ES-I3 (cell line): ENCODE data around the gene MORN1.
"Not testable (repeated sequence)": the region's sequence is repeated elsewhere in the genome, so short reads cannot be mapped to it uniquely, and the experiment has no call there.

Experiments used
- H3K36me3 ChIP-seq: 2 replicates; pipeline ENCODE4 v1.6.1; 2013; ENCODE audit warnings: mild to moderate bottlenecking, low read length, control low read depth, moderate library complexity; ENCODE audit not compliant: insufficient read depth
- H3K4me1 ChIP-seq: 2 replicates; pipeline ENCODE4 v1.6.1; 2013; ENCODE audit warnings: mild to moderate bottlenecking, control low read depth, low read length; ENCODE audit not compliant: insufficient read depth
- H3K9ac ChIP-seq: 2 replicates; pipeline ENCODE4 v1.6.1; 2013; ENCODE audit warnings: low read depth, mild to moderate bottlenecking, low read length, moderate library complexity
- H3K9me3 ChIP-seq: 2 replicates; pipeline ENCODE4 v1.6.1; 2013; ENCODE audit warnings: mild to moderate bottlenecking, low read length, moderate library complexity; ENCODE audit not compliant: control insufficient read depth, insufficient read depth

The MORN1 gene

DNA sequence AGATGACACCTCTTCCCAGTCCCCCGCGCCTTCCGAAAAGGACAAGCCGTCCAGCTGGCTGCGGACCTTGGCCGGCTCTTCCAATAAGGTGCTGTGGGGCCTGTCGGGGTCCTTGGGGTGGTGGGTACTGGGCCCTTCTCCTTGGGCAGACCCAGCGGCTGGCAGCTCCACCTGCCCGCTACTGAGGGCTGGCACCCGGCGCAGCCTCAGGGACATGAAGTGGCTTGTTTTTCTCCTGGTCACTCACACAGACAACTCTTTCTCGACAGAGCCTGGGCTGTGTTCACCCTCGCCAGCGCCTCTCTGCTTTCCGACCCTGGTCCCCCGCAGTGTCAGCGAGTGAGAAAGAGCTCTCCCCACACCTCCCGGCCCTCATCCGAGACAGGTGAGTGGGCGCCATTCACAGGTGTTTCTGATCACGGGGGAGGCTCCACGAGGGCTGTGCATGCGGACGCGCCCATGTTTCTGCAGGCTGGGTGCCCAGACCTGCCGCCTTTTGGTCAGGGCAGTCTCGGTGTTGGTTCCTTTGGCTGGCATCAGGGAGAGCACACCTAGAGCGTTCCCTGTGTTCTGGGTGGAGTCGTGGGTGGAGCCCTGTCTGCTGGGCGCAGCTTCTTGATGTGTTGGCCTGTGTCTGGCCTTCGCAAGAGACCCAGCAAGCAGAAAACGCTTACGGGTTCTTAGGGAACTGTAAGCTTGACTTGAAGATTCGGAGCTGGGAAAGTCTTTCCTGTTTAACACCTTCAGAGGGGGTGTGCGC lies 88.2 kb downstream of the MORN1 start:
- Histone ChIP-seq H3K9ac (no peak overlapping the region), H3K4me1 (no peaks in the 10 kb centered on the region; the same call in 1 of the 2 replicates), H3K36me3 (peaks cover 15% of the 10 kb centered on the region), H3K9me3 (no peaks in the 10 kb centered on the region)

GRCh38 chr1:2302292-2302925 lies 88.9 kb downstream of the MORN1 start:
- H3K9me3 ChIP-seq = no peaks in the 10 kb centered on the region
- peaks cover 7% of the 10 kb centered on the region for H3K36me3 ChIP-seq
- H3K4me1 ChIP-seq = no peaks in the 10 kb centered on the region; the same call in 1 of the 2 replicates
- no peak overlapping the region for H3K9ac ChIP-seq

DNA sequence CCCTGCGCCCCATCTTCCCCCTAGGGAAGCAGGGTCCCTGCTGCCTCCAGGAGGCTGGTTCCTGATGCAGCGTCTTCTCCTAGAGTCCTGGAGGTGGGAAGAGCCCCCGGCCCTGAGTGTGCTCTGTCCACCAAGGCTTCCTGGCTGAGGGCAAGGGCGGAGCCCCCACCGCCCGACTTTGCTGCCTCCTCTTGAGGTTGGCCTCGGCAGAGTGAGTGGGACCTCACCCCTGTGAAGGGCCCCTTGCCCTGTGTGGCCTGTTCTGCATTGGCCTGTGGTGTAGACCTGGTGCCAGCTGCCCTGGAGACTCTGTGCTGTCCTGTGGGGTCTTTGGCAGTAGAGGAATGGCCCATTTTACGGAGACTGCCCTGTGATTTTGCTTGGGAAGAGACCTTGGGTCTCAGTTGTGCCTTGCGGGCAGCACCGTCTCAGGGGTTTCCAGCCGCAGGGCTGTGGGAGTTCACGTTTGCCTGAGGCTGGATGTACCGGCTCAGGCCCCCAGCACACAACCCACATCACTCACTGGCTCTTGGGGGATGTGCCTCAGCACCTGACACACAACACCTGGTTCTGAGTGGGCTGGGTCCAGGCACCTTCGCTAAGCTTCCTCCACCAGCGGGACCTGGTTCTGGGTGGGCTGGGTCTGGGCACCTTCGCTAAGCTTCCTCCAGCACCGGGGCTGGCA lies 89.6 kb downstream of the MORN1 start:
- Histone ChIP-seq H3K9ac (no peak overlapping the region), H3K9me3 (no peaks in the 10 kb centered on the region), H3K36me3 (peaks cover 2% of the 10 kb centered on the region; the same call in 1 of the 2 replicates), H3K4me1 (no peaks in the 10 kb centered on the region; the same call in 1 of the 2 replicates)

- H3K9ac ChIP-seq = no peak overlapping the region
- H3K36me3 ChIP-seq = 0 out of 2 replicates have a peak, but pooled peaks cover 2% of the 10 kb centered on the region
- no peaks in the 10 kb centered on the region for H3K9me3 ChIP-seq
- H3K4me1 ChIP-seq = no peaks in the 10 kb centered on the region; the same call in 1 of the 2 replicates
These were observed 90.3 kb downstream of the MORN1 start for GRCh38 chr1:2300851-2301606.

DNA sequence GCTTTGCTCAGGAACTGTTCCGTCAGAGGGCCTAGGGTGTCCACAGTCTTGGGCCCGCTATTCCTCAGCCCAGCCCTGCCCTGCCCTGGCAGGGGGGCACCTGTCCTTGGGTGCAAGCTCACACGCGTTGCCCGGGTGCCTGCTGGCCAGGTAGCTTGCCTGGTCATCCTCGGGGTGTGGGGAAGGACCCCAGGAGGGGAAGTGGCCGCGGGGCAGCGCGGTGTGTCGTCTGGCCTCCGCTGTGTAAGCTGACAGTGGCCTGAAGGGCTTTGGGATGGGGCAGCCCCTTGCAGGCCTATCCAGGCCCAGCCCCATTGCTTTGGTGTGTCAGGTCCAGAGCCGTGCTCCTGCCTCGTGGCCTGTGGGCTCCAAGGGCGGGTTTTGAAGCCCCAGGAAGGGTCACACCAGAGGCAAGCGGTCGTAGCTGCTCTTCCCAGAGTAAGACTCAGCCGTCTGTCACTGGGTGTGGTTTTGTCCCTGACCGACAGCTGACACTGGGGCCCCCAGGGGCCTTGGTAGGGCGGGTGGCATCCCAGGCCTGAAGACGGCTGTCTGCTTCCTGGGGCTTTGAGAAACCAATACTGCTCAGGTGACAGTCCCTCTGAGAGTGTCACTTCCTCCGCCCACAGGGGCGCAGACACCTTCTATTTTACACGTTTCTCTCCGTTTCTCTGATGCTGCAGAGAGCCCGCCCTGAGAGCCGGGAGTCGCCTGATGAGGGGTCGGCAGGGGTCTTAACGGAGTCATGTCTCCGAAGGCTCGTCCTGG lies 91.2 kb downstream of the MORN1 start:
- H3K9ac ChIP-seq = no peak overlapping the region

GRCh38 chr1:2299131-2299627 lies 92.2 kb downstream of the MORN1 start:
- H3K4me1 ChIP-seq = peaks cover under 1% of the 10 kb centered on the region; the same call in 1 of the 2 replicates
- H3K36me3 ChIP-seq = 0 out of 2 replicates have a peak, but pooled peaks cover 2% of the 10 kb centered on the region
- no peak overlapping the region for H3K9ac ChIP-seq
- no peaks in the 10 kb centered on the region for H3K9me3 ChIP-seq

More for the DNA sequence above, 91.2 kb downstream of the MORN1 start:
- H3K4me1 ChIP-seq = no peaks in the 10 kb centered on the region; the same call in 1 of the 2 replicates
- H3K9me3 ChIP-seq = no peaks in the 10 kb centered on the region
- H3K36me3 ChIP-seq = 0 out of 2 replicates have a peak, but pooled peaks cover 2% of the 10 kb centered on the region

GRCh38 chr1:2298685-2299084 lies 92.7 kb downstream of the MORN1 start:
- Histone ChIP-seq H3K9ac (no peak overlapping the region), H3K4me1 (peaks cover 3% of the 10 kb centered on the region; the same call in 1 of the 2 replicates), H3K36me3 (0 out of 2 replicates have a peak, but pooled peaks cover 2% of the 10 kb centered on the region), H3K9me3 (no peaks in the 10 kb centered on the region)

- Histone ChIP-seq H3K9me3 (no peaks in the 10 kb centered on the region), H3K36me3 (0 out of 2 replicates have a peak, but pooled peaks cover under 1% of the 10 kb centered on the region), H3K4me1 (peaks cover 3% of the 10 kb centered on the region; the same call in 1 of the 2 replicates), H3K9ac (no peak overlapping the region)
These were observed 93.9 kb downstream of the MORN1 start for GRCh38 chr1:2297246-2298011.

GRCh38 chr1:2296614-2297013 lies 94.7 kb downstream of the MORN1 start:
- no peak overlapping the region for H3K9ac ChIP-seq
- H3K9me3 ChIP-seq = no peaks in the 10 kb centered on the region
- H3K4me1 ChIP-seq = peaks cover 3% of the 10 kb centered on the region; the same call in 1 of the 2 replicates
- H3K36me3 ChIP-seq = no peaks in the 10 kb centered on the region

DNA sequence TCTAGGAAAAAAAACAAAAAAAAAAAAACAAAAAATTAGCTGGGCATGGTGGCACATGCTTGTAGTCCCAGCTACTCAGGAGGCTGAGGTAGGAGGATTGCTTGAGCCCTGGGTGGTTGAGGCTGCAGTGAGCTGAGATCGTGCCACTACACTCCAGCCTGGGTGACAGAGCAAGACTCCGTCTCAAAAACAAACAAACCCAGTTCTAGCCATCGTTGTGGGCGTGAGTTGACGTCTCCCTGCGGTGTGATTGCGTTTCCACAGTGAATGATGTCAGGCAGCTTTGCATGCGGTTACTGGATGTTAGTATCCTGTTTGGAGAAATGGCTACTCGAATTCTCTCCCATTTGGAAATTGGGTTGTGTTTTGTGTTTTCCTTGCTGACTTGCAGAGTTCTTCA lies 95.1 kb downstream of the MORN1 start:
- not testable (repeated sequence) for H3K4me1 ChIP-seq, H3K9ac ChIP-seq, H3K36me3 ChIP-seq, H3K9me3 ChIP-seq

DNA sequence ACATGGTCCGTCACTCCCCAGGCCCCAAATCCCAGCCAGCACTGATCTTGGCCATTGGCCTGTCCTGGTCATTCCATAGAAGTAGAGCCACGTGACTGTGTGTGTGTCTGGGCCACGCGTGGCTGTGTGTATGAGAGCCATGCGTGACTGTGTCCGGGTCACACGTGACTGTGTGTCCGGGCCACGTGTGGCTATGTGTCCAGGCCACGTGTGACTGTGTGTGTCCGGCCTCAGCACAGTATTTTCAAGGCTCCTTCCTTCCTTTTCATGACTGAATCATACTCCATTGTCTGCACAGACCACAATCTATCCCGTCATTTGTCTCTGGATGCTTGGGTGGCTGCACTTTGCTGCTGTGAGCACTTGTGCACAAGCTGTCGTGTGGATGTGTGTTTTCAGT lies 95.8 kb downstream of the MORN1 start:
- Histone ChIP-seq H3K9me3 (no peaks in the 10 kb centered on the region), H3K9ac (no peak overlapping the region), H3K4me1 (peaks cover 9% of the 10 kb centered on the region; the same call in 1 of the 2 replicates), H3K36me3 (no peaks in the 10 kb centered on the region)

DNA sequence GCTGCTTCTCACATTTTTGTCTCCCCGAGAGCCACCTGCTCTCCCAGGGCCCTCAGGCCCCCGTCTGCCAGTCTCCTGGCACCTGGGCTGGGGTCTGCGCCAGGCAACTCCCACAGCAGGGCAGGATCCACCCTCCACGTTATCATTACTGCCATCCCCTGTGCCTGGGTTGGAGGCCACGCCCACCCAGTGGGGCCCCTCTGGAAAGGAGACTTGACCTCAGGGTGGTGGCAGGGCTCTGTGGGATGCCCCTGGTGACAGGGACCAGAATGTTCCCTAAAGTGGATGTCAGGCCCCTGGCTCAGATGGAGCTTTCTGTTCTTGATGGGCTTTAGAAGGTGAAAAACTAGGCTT lies 96.7 kb downstream of the MORN1 start:
- Histone ChIP-seq H3K4me1 (peaks cover 15% of the 10 kb centered on the region; the same call in 1 of the 2 replicates), H3K9ac (no peak overlapping the region), H3K36me3 (no peaks in the 10 kb centered on the region), H3K9me3 (no peaks in the 10 kb centered on the region)
